Germinal center (tissue), 1 donor: ENCODE data around the gene MLN.

ENCODE experiments used
- DNase-seq: peaks from one replicate; pipeline ENCODE4 v3.0.0; 2012; ENCODE audit warnings: mixed read lengths, low spot score

MLN gene

DNA sequence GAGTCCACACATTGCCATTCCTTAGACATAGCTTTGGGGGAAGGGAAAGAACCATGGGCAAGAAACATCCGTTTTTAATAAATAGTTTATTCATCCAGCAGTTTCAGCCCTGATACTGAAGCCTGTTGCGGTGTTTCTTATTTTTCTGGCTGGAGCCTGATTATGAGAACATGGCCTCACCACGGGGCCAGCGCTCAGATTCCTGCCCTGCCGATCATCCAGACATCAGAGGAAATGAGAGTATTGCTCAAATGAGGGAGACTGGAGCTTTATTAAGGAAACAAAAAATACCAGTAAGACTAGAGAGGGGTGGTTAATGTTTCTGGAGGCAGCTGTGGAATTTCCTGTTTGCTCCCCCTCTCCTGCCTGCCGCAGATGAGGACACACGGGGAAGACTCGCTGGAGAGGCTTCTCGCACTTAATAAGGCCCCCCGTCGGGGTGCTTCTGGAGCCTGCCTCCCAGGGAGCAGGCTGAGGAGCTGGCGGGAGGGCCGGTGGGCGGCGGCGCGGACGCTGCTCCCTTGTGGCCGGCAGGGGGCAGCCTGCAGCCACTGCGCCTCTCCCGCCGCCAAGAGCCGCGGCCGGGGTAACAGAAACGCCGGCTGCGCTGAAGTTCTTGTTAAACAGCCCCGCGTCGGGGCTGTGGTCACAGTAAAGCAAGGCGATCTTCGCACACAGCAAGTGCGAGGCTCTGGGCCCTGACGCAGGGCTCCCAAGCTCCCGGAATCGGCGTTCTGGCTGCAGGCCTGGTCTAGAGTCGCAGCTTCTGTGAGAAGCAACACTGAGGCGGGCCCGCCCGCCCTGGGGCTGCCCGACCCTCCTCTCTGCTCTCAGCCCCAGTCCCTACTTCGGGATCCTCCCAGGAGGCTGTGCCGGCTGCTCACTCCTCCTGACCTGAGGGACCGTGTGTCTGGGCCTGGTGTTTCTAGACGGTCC is 32.4 kb downstream of the MLN start:
- DNase-seq = peak; percentile 84

DNA sequence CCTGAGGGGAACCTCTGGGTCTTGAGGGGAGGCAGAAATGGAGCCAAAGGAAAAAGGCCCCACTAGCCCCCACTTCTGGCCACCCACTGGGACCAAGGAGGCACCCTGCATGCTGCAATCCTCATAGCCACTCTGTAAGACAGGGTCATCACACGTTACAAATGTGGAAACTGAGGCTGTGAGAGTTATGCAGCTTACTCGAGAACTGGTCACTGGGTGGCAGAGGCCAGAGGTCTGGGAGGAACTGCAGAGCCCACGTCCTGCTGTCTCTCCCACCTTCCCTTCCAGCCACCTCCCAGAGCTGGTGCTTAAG is 33.0 kb downstream of the MLN start:
- DNase-seq = no peak

DNA sequence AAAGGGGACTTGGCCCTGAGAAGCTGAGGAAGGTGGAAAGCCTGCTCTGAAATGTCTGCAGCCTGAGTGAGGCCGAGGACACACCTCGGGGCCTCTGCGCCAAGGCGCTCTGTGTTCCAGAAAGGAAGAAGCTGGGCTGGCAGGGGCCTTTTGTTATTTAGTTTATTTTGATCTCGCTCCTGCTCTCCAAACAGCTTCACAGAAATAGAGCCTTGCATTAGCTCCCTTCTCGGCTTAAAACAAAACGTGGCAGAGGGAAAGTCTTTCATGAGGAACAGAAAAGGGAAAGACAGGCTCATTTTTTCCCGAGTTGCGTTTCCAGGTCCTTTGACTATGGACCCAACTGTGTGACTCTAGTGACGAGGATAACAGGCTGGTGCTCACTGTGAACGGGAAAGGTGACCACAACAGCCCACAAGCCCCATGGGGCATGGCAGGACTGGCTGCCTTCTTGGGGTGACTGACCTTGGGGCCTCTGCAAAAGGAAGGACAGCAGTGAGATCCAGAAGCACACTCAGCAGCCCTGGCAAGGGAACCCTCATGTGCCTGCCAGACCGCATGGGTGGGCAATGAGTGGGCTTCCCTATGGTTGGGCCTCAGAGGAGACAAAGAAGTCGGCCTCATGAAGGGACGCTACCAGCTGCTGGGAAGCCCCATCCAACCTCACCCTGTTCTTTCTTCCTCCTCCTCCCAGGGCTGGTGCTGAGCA is 33.5 kb downstream of the MLN start:
- DNase-seq = no peak

DNA sequence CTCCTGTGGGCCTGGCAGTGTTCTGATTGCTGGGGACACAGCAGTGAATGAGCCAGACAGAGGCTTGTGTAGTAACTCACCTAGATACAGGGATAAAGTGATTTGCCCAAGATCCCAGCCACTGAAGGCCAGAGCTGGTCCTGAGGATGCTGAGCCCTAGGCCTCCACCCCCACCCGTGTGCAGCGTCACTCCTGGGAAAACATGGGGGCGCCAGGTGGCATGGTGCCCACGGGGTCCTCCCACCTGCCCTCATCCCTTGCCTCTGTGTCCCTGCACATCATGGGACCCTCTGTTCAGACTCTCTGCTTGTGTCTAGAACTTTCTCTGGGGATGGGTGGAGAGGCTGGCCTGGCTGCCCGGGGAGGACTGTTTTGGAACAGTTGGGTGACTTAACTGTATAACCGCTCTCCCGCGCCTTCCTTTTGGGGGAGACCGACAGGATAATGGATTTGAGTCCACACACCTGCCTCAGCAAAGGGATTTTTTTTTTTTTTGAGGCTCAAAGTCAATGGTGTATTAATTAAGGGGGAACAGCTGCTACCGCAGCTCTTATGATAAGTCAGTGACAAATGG is 34.5 kb downstream of the MLN start:
- no peak for DNase-seq

DNA sequence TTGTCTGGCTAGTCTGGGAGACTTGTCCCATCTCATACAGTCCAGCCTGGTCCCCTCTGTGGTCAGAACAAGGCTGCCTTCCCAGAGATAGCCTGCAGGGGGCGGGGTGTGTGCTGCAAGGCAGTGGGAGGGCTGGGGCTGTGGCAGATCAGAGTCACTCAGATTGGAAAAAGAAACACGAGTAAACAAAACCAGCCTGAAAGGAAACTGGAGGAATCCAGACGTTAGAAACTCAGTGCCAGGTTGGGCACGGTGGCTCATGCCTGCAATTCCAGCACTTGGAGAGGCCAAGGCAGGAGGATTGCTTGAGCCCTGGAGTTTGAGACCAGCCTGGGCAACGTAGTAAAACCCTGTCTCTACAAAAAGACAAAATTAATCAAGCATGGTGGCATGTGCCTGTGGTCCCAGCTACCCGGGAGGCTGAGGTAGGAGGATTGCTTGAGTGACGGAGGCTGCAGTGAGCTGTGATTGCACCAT is 35.1 kb downstream of the MLN start:
- peak; percentile 76 for DNase-seq

DNA sequence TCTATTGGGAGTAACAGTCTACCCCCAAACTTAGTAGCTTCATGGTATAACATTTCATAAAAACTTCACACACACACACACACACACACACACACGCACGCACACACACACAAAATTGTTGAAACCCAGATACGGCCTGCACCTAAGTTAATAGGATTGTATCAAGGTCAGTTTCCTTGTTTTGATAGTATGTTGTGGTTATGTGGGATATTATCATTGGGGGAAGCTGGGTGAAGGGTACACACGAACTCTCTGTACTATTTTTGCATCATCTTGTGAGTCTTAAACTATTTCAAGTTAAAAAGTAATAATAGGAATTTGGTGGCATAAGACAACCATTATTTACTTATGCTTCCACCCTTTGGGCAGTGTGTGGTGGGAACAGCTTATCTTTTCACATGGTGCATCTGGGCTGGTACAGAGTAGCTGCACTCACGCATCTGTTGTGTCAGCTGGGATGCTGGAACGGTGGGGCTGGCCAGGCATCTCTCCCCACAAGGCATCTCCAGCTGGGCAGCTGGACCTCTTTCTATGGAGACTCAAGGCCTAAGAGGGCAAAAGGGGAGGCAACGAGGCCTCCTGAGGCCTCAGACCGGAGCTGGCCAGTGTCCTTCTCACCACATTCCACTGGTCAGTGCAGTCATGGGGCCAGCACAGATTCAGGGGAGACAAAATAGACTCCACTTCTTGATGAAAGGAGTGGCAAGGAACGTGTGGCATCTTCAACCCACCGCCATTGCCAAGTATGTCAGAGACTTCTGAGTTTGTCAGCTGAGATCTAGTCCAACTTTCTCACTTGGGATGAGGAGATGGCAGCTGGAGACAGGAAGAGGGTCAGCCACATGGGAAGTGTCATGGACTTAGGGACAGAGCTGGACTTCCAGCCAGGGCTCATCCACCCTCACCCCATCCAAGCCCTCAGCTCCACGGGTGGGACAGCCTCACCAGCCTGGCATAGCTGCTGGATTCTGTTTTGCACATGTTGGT is 36.6 kb downstream of the MLN start:
- no peak for DNase-seq

DNA sequence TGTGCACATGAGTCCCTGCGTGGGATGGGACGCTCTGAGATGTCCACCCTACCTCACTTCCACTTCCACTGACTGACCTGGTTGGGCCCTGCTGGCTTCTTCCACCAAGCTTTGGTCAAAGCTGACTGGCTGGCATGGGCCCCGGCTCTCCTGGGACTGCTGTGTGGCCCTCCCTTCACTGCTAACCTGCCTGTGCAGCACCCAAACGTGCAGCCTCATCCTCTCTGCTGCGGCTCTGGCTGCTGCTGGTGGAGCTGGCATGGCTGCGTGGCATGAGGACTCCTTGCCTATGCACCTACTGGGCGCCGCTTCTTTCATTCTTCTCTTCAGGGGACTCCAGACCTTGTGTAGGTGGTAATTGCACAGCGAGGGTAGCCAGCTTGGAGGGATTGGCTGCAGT is 38.4 kb downstream of the MLN start:
- DNase-seq = no peak

DNA sequence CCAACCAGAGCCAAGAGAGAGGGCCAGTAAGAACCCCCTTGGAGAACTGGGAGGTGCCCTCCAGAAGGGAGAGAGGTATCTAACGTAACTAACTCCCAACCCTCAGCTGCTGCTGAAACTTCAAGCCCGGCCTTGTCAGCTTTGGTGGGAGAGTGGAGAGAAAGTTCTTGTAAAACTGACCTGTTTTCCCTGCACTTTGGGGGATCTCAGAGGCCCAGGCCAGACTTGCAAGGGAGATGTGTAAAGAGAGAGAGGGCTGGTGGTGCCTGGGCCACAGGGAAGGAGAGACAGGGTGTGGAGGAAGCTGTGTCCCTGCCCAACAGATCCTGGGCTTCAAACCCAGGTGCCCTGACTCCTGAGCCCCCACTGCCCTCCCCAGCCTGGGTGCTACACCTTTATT is 39.8 kb downstream of the MLN start:
- DNase-seq = no peak

DNA sequence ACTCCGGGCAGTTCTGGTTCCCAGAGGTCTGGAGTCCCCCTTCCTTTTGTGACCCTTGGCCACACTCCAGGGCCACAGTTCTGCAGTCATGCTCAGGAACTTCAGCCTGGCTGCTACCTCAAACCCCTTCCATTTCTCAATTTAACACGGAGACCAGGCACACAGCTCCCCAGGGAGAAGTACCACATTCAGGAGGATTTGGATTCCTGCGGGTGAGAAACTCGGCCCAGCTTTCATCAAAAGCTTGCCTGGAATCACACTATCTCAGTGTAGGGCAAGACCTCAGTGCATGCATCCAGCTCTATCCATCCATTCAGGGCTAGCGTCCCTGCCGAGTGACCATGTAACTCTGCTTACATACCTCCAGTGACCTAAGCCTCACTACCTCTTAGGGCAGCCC is 40.3 kb downstream of the MLN start:
- no peak for DNase-seq

DNA sequence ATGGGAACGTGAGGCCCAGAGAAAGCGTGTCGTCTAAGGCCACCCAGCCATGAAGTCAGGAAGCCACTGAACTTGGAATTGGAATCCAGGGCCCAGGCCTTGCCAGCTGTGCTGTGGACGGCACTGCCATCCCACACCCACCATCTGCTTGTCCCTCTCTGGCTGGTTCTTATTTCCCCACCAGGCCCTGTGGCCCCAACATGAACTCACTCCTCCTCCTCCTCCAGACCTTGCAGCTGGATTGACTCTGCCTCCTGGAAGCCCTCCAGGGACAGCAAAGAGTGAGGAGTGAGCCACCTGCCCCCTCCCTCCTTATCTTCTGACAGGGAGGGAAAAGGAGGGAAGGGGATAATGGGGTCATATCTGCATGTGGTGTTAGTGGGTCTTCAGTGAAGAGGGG is 41.1 kb downstream of the MLN start:
- DNase-seq = no peak

DNA sequence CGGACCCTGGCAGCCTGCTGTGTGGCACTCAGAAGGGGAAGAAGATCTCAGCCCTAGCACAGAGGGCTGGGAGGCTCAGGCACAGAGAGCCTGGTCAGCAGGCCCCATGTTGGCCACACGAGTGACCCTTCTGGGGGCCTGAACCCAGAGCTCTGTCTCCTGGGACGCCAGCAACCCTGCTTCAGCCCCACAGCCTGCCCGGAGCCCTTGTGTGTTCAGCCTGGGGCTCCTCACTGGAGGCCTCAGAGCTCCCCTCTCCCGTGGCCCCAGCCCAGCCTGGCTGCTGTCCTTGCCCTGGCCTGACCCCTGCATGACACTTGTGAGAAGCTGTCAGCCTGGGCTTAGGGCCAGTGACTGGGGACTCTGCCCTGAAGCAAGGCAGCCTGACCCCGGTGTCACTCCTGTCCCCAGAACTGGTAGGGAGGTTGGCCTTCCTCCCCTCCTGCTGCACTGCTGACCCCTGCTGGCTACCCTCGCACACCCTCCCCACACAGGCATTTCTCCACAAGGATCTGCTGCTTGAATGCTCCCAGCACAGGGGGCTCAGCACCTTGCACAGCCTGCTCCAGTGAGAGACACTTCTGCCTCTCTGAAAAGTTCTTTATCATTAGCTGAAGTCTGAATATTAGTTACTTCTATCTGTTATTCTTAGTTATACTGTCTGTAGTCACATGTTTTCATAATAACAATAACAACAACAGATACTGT is 41.7 kb downstream of the MLN start:
- DNase-seq = peak; percentile 37

DNA sequence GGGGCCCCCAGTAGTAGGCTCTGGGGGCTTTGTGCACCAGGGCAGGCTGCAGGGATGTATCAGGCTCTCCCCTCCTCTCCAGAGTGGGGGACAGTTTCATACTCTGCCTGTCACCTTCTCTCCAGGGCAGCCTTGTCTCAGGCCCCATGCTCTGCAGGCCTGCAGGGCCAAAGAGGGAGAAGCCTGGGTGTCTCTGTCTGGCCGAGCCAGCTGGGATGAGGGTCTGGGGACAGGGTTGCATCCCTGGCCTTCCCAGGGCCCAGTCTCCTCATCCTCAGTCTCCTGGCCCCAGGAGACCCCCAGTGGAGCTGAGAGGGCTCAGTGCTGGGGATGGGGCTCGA is 42.3 kb downstream of the MLN start:
- no peak for DNase-seq

DNA sequence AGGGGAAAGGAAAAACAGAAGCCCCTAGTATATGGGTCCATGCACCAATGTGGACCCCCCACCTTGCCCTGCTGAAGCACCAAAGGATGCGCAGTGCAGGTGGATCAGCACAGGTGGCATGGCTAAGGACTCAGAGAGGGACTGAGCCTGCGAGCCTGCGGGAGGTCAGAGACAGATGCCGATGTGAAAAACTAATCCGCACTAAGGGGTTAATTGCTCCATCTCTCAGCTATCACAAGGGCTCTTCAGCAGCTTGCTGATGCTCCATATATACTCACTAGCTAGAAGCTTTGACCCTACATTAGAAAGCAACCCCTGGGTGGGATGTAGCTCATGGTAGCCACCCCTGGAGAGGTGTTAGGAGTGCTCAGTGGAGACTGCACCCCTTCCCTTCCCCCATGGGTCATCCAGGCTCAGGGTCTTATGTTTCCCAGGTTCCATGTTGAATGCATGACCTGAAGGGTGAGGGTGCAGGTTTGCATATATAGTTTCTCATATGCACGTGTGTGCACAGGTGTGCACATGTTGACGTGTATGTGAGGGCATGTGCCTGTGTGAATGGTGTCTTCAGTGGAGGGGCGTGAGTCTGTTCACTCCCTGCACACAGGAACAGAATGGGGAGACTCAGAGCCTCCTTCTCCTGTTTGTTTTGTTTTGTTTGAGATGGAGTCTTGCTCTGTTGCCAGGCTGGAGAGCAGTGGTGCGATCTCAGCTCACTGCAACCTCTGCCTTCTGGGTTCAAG is 43.7 kb downstream of the MLN start:
- DNase-seq = no peak

DNA sequence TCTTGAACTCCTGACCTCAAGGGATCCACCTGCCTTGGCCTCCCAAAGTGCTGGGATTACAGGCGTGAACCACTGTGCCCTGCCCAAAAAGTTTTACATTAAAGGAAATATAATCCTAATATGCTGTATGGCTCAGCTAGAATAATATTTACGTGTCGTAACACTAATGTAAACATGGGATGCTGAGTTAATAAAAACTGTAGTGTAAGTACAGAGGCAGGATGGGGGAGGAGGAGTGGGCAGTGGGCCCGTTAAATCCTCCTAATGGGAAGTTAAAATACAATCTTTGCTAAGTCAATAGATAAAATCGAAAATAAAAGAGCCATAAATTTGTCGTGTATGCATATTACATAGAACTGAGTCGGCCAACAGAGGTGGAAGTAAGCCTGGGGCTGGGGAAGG is 45.0 kb downstream of the MLN start:
- DNase-seq = no peak

DNA sequence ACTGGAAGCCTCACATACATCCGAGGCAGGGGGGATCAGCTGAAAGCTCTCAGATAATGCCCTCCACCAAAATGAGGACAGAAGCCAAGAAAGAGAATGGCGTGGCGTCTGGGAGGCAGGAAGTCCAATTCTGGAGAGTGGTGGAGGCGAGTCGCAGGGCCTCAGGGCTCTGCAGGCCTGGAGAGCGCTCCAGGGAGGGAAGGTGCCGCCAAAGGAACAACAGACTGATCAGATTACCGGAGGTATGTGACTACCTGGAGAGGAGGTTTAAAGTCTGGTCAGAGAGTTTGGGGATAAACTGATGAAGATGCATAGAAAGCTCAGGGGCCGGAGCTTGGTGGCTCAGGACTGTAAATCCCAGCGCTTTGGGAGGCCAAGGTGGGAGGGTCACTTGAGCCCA is 45.9 kb downstream of the MLN start:
- DNase-seq = no peak

DNA sequence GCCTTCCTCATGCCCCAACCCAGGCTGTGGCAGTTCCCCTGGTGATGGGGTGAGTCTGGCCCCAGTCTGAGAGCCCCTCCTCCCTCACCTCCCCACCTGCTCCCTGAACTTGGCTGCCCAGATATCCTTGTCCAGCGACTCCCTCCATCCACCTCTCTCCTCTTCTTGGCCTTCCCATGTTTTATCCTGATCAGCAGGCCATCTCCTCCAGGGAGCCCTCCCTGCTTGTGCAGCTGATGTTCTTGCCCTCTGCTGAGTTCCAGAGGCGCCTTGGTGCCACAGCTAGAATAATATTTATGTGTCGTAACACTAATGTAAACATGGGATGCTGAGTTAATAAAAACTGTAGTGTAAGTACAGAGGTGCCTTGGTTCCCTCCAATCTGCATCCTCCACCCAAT is 46.7 kb downstream of the MLN start:
- no peak for DNase-seq

DNA sequence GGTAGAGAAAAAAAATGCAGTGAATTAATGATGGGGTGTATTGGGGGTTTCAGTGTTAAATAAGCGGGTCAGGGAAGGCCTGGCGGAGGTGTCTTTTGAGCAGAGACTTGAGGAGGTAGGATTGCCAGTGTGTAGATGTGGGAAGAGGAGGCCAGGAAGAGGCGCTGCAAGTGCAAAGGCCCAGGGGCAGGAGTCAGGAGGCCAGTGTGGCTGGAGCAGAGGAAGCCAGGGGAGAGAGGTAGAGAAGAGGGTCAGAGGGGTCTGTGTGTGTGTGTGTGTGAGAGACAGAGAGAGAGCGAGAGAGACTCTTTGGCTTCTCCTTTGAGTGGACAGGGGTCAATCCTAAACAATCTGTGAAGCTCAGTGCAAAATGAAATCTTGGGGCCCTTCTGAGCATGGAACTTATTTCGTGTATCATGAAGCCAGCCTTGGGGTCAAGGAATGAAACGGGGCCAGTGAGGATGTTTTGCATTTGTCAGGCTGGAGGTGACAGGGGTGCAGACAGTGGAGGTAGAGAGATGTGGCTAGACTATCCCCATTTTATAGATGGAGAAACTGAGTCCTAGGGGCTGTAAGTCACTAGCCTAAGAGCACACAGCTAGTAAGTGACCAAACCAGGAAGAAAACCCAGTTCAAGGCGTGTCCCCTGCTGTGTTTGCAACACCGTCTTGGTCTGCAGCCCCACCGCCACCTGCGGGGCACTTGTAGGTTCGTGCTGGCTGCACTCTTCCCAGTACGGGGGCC is 47.4 kb downstream of the MLN start:
- no peak for DNase-seq

DNA sequence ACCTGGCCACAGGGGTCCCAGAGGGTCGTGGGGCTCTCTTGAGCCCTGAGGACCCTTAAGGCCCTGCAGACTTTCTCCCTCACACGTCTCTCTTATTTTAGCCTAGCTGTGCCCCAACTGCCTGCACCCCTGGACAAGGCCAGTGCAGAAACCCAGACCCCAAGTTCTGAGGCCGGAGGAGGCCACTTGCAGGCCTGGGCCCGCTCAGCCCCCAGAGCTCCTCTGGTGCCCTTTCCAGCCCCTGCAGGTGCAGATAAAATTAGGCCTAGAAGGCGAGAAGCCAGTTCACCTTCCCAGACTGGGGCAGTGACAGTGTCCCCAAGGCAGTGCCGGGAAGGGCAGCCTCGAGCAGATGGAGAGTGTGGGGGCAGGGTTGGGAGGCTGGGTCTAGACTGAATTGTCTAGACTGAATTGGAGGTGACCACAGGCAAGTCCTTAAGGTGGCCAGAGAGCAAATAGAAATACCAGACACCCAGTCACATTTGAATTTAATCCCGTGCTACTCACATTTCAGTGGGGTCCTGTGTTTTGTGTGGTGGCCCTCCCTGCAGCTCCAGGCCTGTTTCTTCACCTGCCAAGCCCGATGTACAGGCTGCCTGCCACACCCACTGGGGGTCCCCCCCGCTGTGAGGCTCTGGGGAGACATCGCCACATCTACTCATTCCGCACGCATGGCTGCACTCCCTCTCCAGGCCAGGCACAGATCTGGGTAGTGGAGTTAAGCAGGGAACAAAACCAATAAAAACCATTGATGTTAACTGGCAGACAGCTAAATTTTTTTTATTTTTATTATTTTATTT is 48.5 kb downstream of the MLN start:
- DNase-seq = peak; percentile 24

DNA sequence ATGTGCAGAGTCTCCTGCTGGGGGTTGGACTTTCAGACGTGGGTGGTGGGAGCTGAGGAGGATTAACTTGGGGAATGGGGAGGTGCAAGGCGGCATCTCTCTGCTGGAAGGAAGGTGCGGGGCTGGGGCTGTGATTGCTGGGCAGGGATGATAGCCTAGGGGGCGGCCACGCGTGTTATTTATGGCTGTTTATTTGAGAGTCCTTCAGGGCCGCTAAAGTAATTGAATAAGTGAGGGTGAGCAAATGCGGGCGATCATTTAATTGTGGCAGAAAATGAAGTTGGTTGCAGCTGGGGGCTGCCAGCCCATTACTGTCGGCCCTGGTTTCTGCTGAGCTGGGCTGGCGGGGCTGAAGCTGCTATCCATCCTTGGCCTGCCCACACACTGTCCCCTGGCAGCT is 49.6 kb downstream of the MLN start:
- DNase-seq = no peak
